ENCODE results near the gene REELD1. TPM values are rescaled to one million over a fixed set of nuclear protein-coding genes. Genes with fewer than 3 reads are reported as not detected.

REELD1 gene
- total and polyA plus RNA-seq, 4 donors = 0.07 to 0.08 TPM; not detected in 2

GRCh38 chr4:146243141-146243882, 29.0 kb downstream of the REELD1 start:
- peak overlapping the region in 1 of 2 donors; percentile 25 for H3K27ac ChIP-seq (ENCODE audit: low read depth in 1 of 2, low read length in 2 of 2)
- H3K36me3 ChIP-seq (ENCODE audit: control insufficient read depth in 4 of 4, insufficient read depth in 3 of 4, low read depth in 1 of 4, low read length in 3 of 4) = no peaks in the 10 kb centered on the region
- 54% methylated on average over 24 of the region's 24 CpGs for WGBS
- H3K4me1 ChIP-seq (ENCODE audit: control insufficient read depth in 4 of 4, insufficient read depth in 4 of 4, low read length in 3 of 4) = peaks cover 0 to 2% (median 0%) of the 10 kb centered on the region in 4 donors
- no peak overlapping the region for H3K9ac ChIP-seq (ENCODE audit: low read depth in 1 of 2, low read length in 2 of 2)
- H3K9me3 ChIP-seq (ENCODE audit: control insufficient read depth in 4 of 4, low read length in 3 of 4) = no peaks in the 10 kb centered on the region
- TF ChIP-seq ZBTB33 (IDR thresholded peaks at IDR 0.05) = no peak
- no peak for TF ChIP-seq HNF4A (conservative IDR thresholded peaks at IDR 0.05)
- TF ChIP-seq NR2F2 (IDR thresholded peaks at IDR 0.05) = no peak
- no peak for TF ChIP-seq GABPA (IDR thresholded peaks at IDR 0.05 in 1 of 2, conservative IDR thresholded peaks at IDR 0.05 in 1 of 2)
- no peak for TF ChIP-seq YY1 (IDR thresholded peaks at IDR 0.05)
- TF ChIP-seq REST (IDR thresholded peaks at IDR 0.05) = no peak
- H3K4me3 ChIP-seq (ENCODE audit: low read depth in 1 of 3, low read length in 3 of 3) = no peak overlapping the region
- peaks cover 0 to 4% (median 0%) of the 10 kb centered on the region in 4 donors for H3K27me3 ChIP-seq (ENCODE audit: control insufficient read depth in 4 of 4, insufficient read depth in 4 of 4, low read length in 3 of 4)
- peak; percentile 42 for DNase-seq (ENCODE audit: low spot score)

GRCh38 chr4:146243883-146244277, 29.5 kb downstream of the REELD1 start:
- Histone ChIP-seq H3K9ac (ENCODE audit: low read depth in 1 of 2, low read length in 2 of 2) (no peak overlapping the region), H3K27ac (ENCODE audit: low read depth in 1 of 2, low read length in 2 of 2) (no peak overlapping the region), H3K4me1 (ENCODE audit: control insufficient read depth in 4 of 4, insufficient read depth in 4 of 4, low read length in 3 of 4) (peaks cover 0 to 2% (median 0%) of the 10 kb centered on the region in 4 donors), H3K36me3 (ENCODE audit: control insufficient read depth in 4 of 4, insufficient read depth in 3 of 4, low read depth in 1 of 4, low read length in 3 of 4) (no peaks in the 10 kb centered on the region), H3K9me3 (ENCODE audit: control insufficient read depth in 4 of 4, low read length in 3 of 4) (no peaks in the 10 kb centered on the region), H3K27me3 (ENCODE audit: control insufficient read depth in 4 of 4, insufficient read depth in 4 of 4, low read length in 3 of 4) (peaks cover 0 to 4% (median 0%) of the 10 kb centered on the region in 4 donors), H3K4me3 (ENCODE audit: low read depth in 1 of 3, low read length in 3 of 3) (no peak overlapping the region)
- no peak for TF ChIP-seq RXRA (IDR thresholded peaks at IDR 0.05)
- no peak for TF ChIP-seq SP1 (IDR thresholded peaks at IDR 0.05)
- TF ChIP-seq REST (IDR thresholded peaks at IDR 0.05) = no peak
- no peak for TF ChIP-seq ZBTB33 (IDR thresholded peaks at IDR 0.05)
- TF ChIP-seq RAD21 (IDR thresholded peaks at IDR 0.05) = no peak
- no peak for TF ChIP-seq NR2F2 (IDR thresholded peaks at IDR 0.05)
- TF ChIP-seq CTCF (IDR thresholded peaks at IDR 0.05; ENCODE audit: low read depth, low read length, missing input control) = no peak
- no peak for TF ChIP-seq ATF3 (IDR thresholded peaks at IDR 0.05)
- TF ChIP-seq YY1 (IDR thresholded peaks at IDR 0.05) = no peak
- TF ChIP-seq HNF4A (conservative IDR thresholded peaks at IDR 0.05) = no peak
- no peak for TF ChIP-seq EGR1 (IDR thresholded peaks at IDR 0.05; ENCODE audit: low read depth in 2 of 2)
- TF ChIP-seq JUND (IDR thresholded peaks at IDR 0.05) = no peak
- no peak for TF ChIP-seq HNF4G (IDR thresholded peaks at IDR 0.05)
- no peak for TF ChIP-seq MAX (IDR thresholded peaks at IDR 0.05)
- DNase-seq (ENCODE audit: low spot score) = no peak
- 84% methylated on average over 17 of the region's 17 CpGs for WGBS

Data from liver (tissue), 9 donors.